HCT116 (cell line): Measurements from ENCODE around the gene ADAT3. TPM values are rescaled to one million over a fixed set of nuclear protein-coding genes. Genes with fewer than 3 reads are reported as not detected.

Experiments
- ATAC-seq: fragments of 200-7000 bp; cut with Tn5 transposase; 2 replicates; pipeline ENCODE4 v1.9.1; 2020; ENCODE audit warnings: mild to moderate bottlenecking, moderate library complexity
- BruUV-seq: library from RNA; stranded (reverse); fragments of 400-500 nt; replicated peaks from 2 replicates; lab custom pipeline; 2021; lab: Mats Ljungman, UMichigan
- CTCF ChIA-PET: fragments of 300-600 bp; sonication (Branson Sonifier 250); formaldehyde crosslinking; loops from one replicate; lab custom pipeline; 2021; ENCODE audit warnings: antibody characterized with exemption; lab: Charles Lee
- POLR2A ChIA-PET: fragments of 300-600, 350-600 bp; sonication (Branson Sonifier 250); formaldehyde crosslinking; loops from one replicate; lab custom pipeline; 2021; ENCODE audit warnings: antibody characterized with exemption; lab: Charles Lee
- RAD21 ChIA-PET, 2 experiments: fragments of 300-600 bp; sonication (Branson Sonifier 250); formaldehyde crosslinking; loops; one replicate each; lab custom pipeline; 2023; ENCODE audit warnings: low total read pairs in 2 of 2; ENCODE audit not compliant: uncharacterized antibody in 2 of 2, unreplicated experiment in 2 of 2, low non-redundant PET in 1 of 2; lab: Charles Lee
- DNase-seq: peaks from one replicate; pipeline ENCODE4 v3.0.0-alpha.2; 2010; ENCODE audit warnings: low read depth, low spot score
- H2AFZ ChIP-seq: fragments of 200-600 bp; shearing (Covaris generic), sonication (generic); 2 replicates; pipeline ENCODE4 v1.6.1; 2017; ENCODE audit warnings: low read depth, mixed run types, mixed read lengths, antibody characterized with exemption, low read length; ENCODE audit not compliant: poor library complexity, severe bottlenecking
- H3K27ac ChIP-seq: 2 replicates; pipeline ENCODE4 v1.5.1; 2012; ENCODE audit warnings: low read depth, low read length
- H3K27me3 ChIP-seq: fragments of 200-600 bp; sonication (generic); 2 replicates; pipeline ENCODE4 v1.6.1; 2016; ENCODE audit warnings: mixed run types, low read length, mixed read lengths; ENCODE audit not compliant: insufficient read depth
- H3K36me3 ChIP-seq, 2 experiments: fragments of 200-500 bp in 1 of 2; fragments of 200-600 bp in 1 of 2; sonication (Bioruptor generic) in 1 of 2; sonication (generic) in 1 of 2; 2 replicates each; pipeline versions ENCODE4 v1.5.1 to v1.6.1; 2014 to 2016; ENCODE audit warnings: low read length in 2 of 2, inconsistent platforms in 1 of 2, mixed read lengths in 1 of 2, mixed run types in 1 of 2; ENCODE audit not compliant: insufficient read depth in 2 of 2, control insufficient read depth in 1 of 2
- H3K4me1 ChIP-seq, 2 experiments: fragments of 200-600 bp in 1 of 2; sonication (generic) in 1 of 2; 2 replicates each; pipeline versions ENCODE4 v1.5.1 to v1.6.1; 2012 to 2017; ENCODE audit warnings: low read length in 2 of 2, inconsistent platforms in 1 of 2, mild to moderate bottlenecking in 1 of 2, mixed read lengths in 1 of 2, mixed run types in 1 of 2, moderate library complexity in 1 of 2; ENCODE audit not compliant: insufficient read depth in 2 of 2, control insufficient read depth in 1 of 2
- H3K4me2 ChIP-seq: fragments of 200-600 bp; sonication (generic); 2 replicates; pipeline ENCODE4 v1.6.1; 2017; ENCODE audit warnings: mixed run types, low read length, mixed read lengths
- H3K4me3 ChIP-seq, 2 experiments: fragments of 200-600 bp in 1 of 2; sonication (generic) in 1 of 2; replicated peaks in 1 of 2; 2 replicates each; pipeline ENCODE4 v1.5.1; 2011 to 2016; ENCODE audit warnings: low read length in 2 of 2, control low read depth in 1 of 2, low read depth in 1 of 2, mild to moderate bottlenecking in 1 of 2, mixed read lengths in 1 of 2, mixed run types in 1 of 2
- H3K79me2 ChIP-seq: fragments of 200-600 bp; sonication (generic); 2 replicates; pipeline ENCODE4 v1.6.1; 2017; ENCODE audit warnings: mild to moderate bottlenecking, mixed run types, low read length, moderate library complexity, mixed read lengths; ENCODE audit not compliant: insufficient read depth
- H3K9ac ChIP-seq: fragments of 200-600 bp; sonication (generic); 2 replicates; pipeline ENCODE4 v1.6.1; 2016; ENCODE audit warnings: low read length, mixed read lengths
- H3K9me2 ChIP-seq: fragments of 200-600 bp; sonication (generic), shearing (Covaris generic); 2 replicates; pipeline ENCODE4 v1.6.1; 2017; ENCODE audit warnings: mixed run types, mild to moderate bottlenecking, moderate library complexity; ENCODE audit not compliant: insufficient read depth
- H3K9me3 ChIP-seq, 2 experiments: fragments of 200-500 bp in 1 of 2; fragments of 200-600 bp in 1 of 2; sonication (Bioruptor generic) in 1 of 2; sonication (generic) in 1 of 2; 2 replicates each; pipeline ENCODE4 v1.6.1; 2014 to 2017; ENCODE audit warnings: low read length in 2 of 2, mixed read lengths in 2 of 2, inconsistent platforms in 1 of 2, low read depth in 1 of 2, mild to moderate bottlenecking in 1 of 2, mixed run types in 1 of 2, moderate library complexity in 1 of 2; ENCODE audit not compliant: control insufficient read depth in 1 of 2, insufficient read depth in 1 of 2
- H4K20me1 ChIP-seq: fragments of 200-600 bp; sonication (generic), shearing (Covaris generic); 2 replicates; pipeline ENCODE4 v1.6.1; 2017; ENCODE audit warnings: mixed run types, mild to moderate bottlenecking, moderate library complexity; ENCODE audit not compliant: insufficient read depth
- CEBPB ChIP-seq: IDR thresholded peaks from 2 replicates; pipeline ENCODE4 v1.6.1; 2012; ENCODE audit warnings: low read depth
- CTCF ChIP-seq, 3 experiments: fragments of 200-600 bp in 1 of 3; sonication (generic) in 1 of 3; IDR thresholded peaks in 2 of 3; conservative IDR thresholded peaks in 1 of 3; 2 replicates each; pipeline ENCODE4 v1.5.1; 2012 to 2017; ENCODE audit warnings: low read depth in 2 of 3, low read length in 2 of 3, antibody characterized with exemption in 1 of 3, borderline replicate concordance in 1 of 3, control low read depth in 1 of 3, mild to moderate bottlenecking in 1 of 3, mixed read lengths in 1 of 3, mixed run types in 1 of 3, moderate library complexity in 1 of 3; ENCODE audit not compliant: insufficient read depth in 1 of 3
- ELF1 ChIP-seq: IDR thresholded peaks from 2 replicates; pipeline ENCODE4 v1.6.1; 2012; ENCODE audit warnings: low read depth, borderline replicate concordance
- EZH2 ChIP-seq: fragments of 200-600 bp; sonication (generic); IDR thresholded peaks from 2 replicates; pipeline ENCODE4 v1.6.1; 2017; ENCODE audit warnings: antibody characterized with exemption, mixed run types
- EZH2phosphoT487 ChIP-seq: fragments of 200-600 bp; IDR thresholded peaks from 2 replicates; pipeline ENCODE4 v1.6.1; 2018; ENCODE audit warnings: antibody characterized with exemption, borderline replicate concordance
- JUND ChIP-seq: IDR thresholded peaks from 2 replicates; pipeline ENCODE4 v1.6.1; 2012
- RAD21 ChIP-seq: IDR thresholded peaks from 2 replicates; pipeline ENCODE4 v1.6.1; 2012; ENCODE audit warnings: low read depth, mild to moderate bottlenecking
- SIN3A ChIP-seq: IDR thresholded peaks from 2 replicates; pipeline ENCODE4 v1.6.1; 2012; ENCODE audit warnings: low read depth
- TCF7L2 ChIP-seq: IDR thresholded peaks from 2 replicates; pipeline ENCODE4 v1.7.0; 2011; ENCODE audit warnings: borderline replicate concordance, inconsistent platforms; ENCODE audit not compliant: insufficient read depth, insufficient read length; ENCODE audit errors: extremely low read depth
- YY1 ChIP-seq: IDR thresholded peaks from 2 replicates; pipeline ENCODE4 v1.6.1; 2011; ENCODE audit warnings: low read length, low read depth, moderate library complexity, mild to moderate bottlenecking; ENCODE audit not compliant: insufficient replicate concordance; ENCODE audit errors: extremely low read depth
- ZNF274 ChIP-seq: fragments of 200-500 bp; sonication (Bioruptor generic); IDR thresholded peaks from 2 replicates; pipeline ENCODE4 v1.6.1; 2014; ENCODE audit warnings: mild to moderate bottlenecking, low read depth, low read length, inconsistent platforms
- intact Hi-C: fragments of 100-400 bp; cut with micrococcal nuclease; formaldehyde crosslinking; loops from 2 replicates; pipeline ENCODE4 v1.10.0; 2022
- total RNA-seq: library from RNA; stranded (reverse); gene quantifications from one replicate; pipeline ENCODE4 v1.2.1, GENCODE V29; 2021; ENCODE audit not compliant: unreplicated experiment

Gene ADAT3
- total RNA-seq, 1 experiment from 2014 or later, result 15.9 TPM

DNA sequence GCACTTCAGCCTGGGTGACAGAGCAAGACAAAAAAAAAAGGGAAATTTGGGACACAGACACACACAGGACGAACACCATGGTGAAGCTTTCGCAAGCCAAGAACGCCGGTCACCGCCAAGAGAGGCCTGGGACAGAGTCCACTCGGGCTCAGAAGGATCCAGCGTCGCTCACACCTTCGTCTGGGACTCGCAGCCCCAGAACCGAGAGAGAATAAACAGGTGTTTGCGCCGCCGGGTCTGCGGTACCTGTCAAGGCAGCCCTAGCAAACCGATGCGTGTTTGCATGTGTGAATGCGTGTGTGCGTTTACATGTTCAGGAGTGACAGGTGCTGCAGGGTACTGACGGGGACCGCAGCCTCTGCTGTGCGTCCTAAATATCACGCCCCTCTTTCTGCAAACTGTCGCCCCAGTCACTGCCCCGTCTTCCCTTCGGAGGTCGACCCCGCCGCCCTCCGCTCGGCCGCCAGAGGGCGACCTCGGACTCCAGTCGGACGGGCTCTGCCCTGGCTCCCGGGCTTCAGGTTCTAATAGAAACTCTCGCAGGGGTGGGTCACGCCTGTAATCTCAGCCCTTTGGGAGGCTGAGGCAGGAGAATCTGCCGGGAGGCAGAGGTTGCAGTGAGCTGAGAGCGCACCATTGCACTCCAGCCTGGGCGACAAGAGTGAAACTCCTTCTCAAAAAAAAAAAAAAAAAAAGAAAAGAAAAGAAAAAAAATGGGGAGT is 24.0 kb downstream of the ADAT3 start:
- Histone ChIP-seq H3K79me2 (no peaks in the 10 kb centered on the region), H3K9ac (peak overlapping the region; percentile 45), H3K4me2 (peak overlapping the region; percentile 85), H3K36me3 (peaks cover 0 to 5% of the 10 kb centered on the region in 2 experiments; a peak in 2 of 4 replicates), H3K27ac (0 out of 2 replicates have a peak overlapping the region, but pooled peaks have one; percentile 22), H3K27me3 (no peaks in the 10 kb centered on the region), H2AFZ (peak overlapping the region; percentile 45), H3K9me2 (no peaks in the 10 kb centered on the region), H4K20me1 (no peaks in the 10 kb centered on the region), H3K9me3 (no peaks in the 10 kb centered on the region), H3K4me3 (peak overlapping the region; percentile 37 to 58), H3K4me1 (peaks cover 0 to 14% of the 10 kb centered on the region in 2 experiments; a peak in 2 of 4 replicates)
- ChIA-PET POLR2A (no interaction called here), RAD21 (interaction anchor here in 1 of 2 experiments (0.7 kb wide), 1 partner anchor 719 kb away, joined by 5 read pairs; no protein-coding TSS in a partner anchor), CTCF (interaction anchor here (0.7 to 1.7 kb wide), 4 partner anchors 10 to 130 kb away, joined by 3 to 6 read pairs (median 4); no protein-coding TSS in a partner anchor)
- BruUV-seq, result no TSS peak
- TF ChIP-seq CTCF (IDR thresholded peaks at IDR 0.05 in 2 of 3, conservative IDR thresholded peaks at IDR 0.05 in 1 of 3; ENCODE audit: borderline replicate concordance in 1 of 3, insufficient read depth in 1 of 3, low read depth in 2 of 3, low read length in 2 of 3) (peak; percentile 76 to 88 (median 81); a peak in 5 of 6 replicates), RAD21 (peak; percentile 86), YY1 (peak; percentile 13), ZNF274 (no peak)
- intact Hi-C loops, result no loop called here
- DNase-seq (peak; percentile 61), ATAC-seq (peak; percentile 93)

- Histone ChIP-seq H3K9me3 (peaks cover 0 to 8% of the 10 kb centered on the region in 2 experiments; a peak in 1 of 4 replicates), H4K20me1 (no peaks in the 10 kb centered on the region), H3K79me2 (no peaks in the 10 kb centered on the region), H3K36me3 (no peaks in the 10 kb centered on the region), H3K4me2 (no peak overlapping the region), H3K27me3 (no peaks in the 10 kb centered on the region), H3K9ac (no peak overlapping the region), H3K4me1 (peaks cover 0 to 22% of the 10 kb centered on the region in 2 experiments; a peak in 2 of 4 replicates), H2AFZ (no peak overlapping the region), H3K9me2 (no peaks in the 10 kb centered on the region), H3K4me3 (no peak overlapping the region), H3K27ac (no peak overlapping the region)
- intact Hi-C loops, result loop anchor here (10.0 kb wide), 1 partner anchor 133 kb away; no protein-coding TSS in a partner anchor
- ChIA-PET RAD21 (no interaction called here), POLR2A (no interaction called here), CTCF (no interaction called here)
- DNase-seq (no peak), ATAC-seq (no peak)
- TF ChIP-seq CEBPB (no peak), SIN3A (no peak), EZH2 (no peak), TCF7L2 (no peak), EZH2phosphoT487 (no peak), CTCF (IDR thresholded peaks at IDR 0.05 in 2 of 3, conservative IDR thresholded peaks at IDR 0.05 in 1 of 3; ENCODE audit: borderline replicate concordance in 1 of 3, insufficient read depth in 1 of 3, low read depth in 2 of 3, low read length in 2 of 3) (no peak), ZNF274 (no peak), ELF1 (no peak), JUND (no peak)
- BruUV-seq, result no TSS peak
These were observed 26.2 kb downstream of the ADAT3 start for GRCh38 chr19:1931445-1931844.
